ENCODE measurements around the gene RNF151. TPM values are rescaled to one million over a fixed set of nuclear protein-coding genes. Genes with fewer than 3 reads are reported as not detected.

RNF151 gene
- total and polyA plus RNA-seq, 2 of the 13 experiments (the other 11 are each of a cell fraction or from before 2014, with no cell fraction given): not detected

- TF ChIP-seq ZBTB46 (CRISPR knock-in tag; IDR thresholded peaks at IDR 0.05; ENCODE audit: borderline replicate concordance): no peak
- no peak for TF ChIP-seq PBX3 (CRISPR knock-in tag; IDR thresholded peaks at IDR 0.05; ENCODE audit: borderline replicate concordance)
- TF ChIP-seq POLR2AphosphoS2 (IDR thresholded peaks at IDR 0.05; ENCODE audit: low read depth, low read length): no peak
- no peak for TF ChIP-seq ZNF24 (IDR thresholded peaks at IDR 0.05)
- TF ChIP-seq ZHX1 (CRISPR knock-in tag; IDR thresholded peaks at IDR 0.05; ENCODE audit: low read depth): no peak
- TF ChIP-seq PREB (CRISPR knock-in tag; IDR thresholded peaks at IDR 0.05): no peak
- no peak for TF ChIP-seq BHLHE40 (IDR thresholded peaks at IDR 0.05; ENCODE audit: low read length)
- no peak for TF ChIP-seq ZNF577 (CRISPR knock-in tag; IDR thresholded peaks at IDR 0.05; ENCODE audit: borderline replicate concordance, low read depth)
- peak; percentile 33 for TF ChIP-seq SAP130 (CRISPR knock-in tag; IDR thresholded peaks at IDR 0.05; ENCODE audit: low read depth)
- TF ChIP-seq MYC (CRISPR knock-in tag; IDR thresholded peaks at IDR 0.05; ENCODE audit: borderline replicate concordance): peak; percentile 24; the same call in 1 of the 2 replicates
- TF ChIP-seq ZBTB34 (CRISPR knock-in tag; IDR thresholded peaks at IDR 0.05): no peak
- no peak for TF ChIP-seq CENPX (CRISPR knock-in tag; IDR thresholded peaks at IDR 0.05)
- no peak for TF ChIP-seq ZNF431 (CRISPR knock-in tag; IDR thresholded peaks at IDR 0.05; ENCODE audit: borderline replicate concordance, low read depth)
- TF ChIP-seq GRHL1 (CRISPR knock-in tag; conservative IDR thresholded peaks at IDR 0.05): no peak
- TF ChIP-seq ZBTB33 (CRISPR knock-in tag; IDR thresholded peaks at IDR 0.05): no peak
- no peak for TF ChIP-seq ZNF543 (CRISPR knock-in tag; IDR thresholded peaks at IDR 0.05)
Measured at GRCh38 chr16:1990351-1991134, 23.9 kb downstream of the RNF151 start (continued).

All from HepG2 (cell line).